NCI-H2227 (cell line): ENCODE results near the gene TMEM14A.

Experiments
- DNase-seq: peaks from one replicate; lab custom pipeline; 2025; ENCODE audit not compliant: unreplicated experiment; lab: John Stamatoyannopoulos, UW

Gene TMEM14A

DNA sequence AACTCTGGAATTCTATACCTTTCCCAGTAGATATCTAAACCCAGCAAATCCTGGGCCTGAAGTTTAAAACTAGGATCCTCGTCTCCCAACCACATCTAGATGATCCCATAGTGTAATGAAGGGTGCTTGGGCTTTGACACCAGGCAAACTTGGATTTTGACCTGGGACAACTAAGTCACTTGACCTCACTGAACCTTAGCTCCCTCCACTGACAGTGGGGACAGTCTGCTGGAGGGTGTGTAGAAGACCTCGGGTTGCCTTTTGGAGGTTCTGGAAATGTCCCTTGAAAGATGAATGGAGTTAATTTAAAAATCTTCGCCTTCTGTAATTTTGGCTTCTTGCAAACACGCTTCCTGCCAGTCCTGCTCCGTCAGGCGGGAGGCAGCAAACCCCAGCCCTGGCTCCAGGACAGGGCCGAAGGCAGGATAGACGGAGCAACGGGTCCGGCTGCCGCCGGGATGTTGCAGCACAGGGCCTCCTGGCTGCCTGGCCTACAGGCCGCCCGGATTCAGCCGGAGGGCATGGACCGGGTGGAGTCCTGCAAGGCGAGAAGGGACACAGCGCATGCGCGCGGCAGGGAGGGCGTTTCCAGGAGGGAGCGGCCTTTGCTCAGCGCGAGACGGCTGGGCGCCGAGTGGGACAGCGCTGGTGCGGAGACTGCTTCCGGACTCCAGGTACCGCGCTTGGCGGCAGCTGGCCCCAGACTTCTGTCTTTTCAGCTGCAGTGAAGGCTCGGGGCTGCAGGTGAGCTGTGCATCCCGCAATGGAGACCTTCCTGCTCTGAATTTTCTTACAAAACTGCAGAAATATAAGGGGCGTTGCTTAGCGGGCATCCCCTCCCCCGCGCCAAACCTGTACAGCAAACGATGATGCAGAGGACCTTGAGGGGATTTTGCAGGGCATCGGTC, at the start of gene TMEM14A:
TMEM14A (plus strand) TSS at position 612 of the 908 bp plus-strand sequence. CDS start 5,990 bp downstream, outside the sequence.
- DNase-seq = peak; percentile 91

DNA sequence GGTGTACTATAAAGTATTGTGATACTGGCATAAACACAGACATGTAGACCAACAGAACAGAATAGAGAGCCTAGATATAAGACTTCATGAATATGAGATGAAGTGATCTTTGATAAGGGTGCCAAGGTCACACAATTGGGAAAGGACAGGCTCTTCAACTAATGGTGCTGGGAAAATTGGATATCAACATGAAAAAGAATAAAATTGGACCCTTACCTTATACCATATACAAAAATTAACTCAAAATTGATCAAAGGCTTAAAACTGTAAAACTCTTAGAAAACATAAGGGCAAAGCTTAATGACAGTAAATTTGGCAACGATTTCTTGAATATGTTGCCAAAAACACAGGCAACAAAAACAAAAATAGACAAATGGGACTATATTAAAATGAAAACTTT, 49.3 kb upstream of the TMEM14A start:
- no peak for DNase-seq

DNA sequence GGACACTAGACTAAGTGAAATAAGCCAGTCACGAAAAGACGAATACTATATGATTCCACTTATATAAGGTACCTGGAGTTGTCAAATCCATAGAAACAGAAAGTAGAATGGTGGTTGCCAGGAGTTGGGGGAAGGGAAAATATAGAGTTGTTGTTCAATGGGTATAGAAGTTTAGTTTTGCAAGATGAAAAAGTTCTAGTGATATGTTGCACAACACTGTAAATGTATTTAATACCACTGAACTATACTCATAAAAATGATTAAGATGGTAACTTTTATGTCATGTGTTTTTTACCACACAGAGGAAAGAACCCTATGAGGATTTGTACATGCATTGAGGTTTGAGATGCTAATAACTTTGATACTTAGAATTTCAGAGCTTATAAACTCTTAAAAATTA, 48.1 kb upstream of the TMEM14A start:
- DNase-seq = no peak

DNA sequence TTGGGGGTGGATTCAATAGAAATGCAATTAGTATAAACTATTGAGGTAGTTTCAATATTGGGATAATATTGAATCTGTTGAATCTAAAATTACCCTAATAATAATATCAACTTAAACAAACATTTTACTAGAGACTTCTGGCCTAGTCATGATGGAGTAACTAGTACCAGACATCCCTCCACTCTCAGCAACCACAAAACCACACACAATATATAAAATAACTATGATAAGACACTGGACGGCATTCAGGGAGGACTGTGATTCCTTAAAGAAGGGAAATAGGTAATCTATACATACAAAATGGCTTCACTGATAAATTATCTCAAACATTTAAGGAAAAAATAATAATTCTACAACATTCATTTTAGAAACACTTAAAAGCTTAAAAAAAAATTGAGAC, 38.9 kb upstream of the TMEM14A start:
- DNase-seq = no peak

DNA sequence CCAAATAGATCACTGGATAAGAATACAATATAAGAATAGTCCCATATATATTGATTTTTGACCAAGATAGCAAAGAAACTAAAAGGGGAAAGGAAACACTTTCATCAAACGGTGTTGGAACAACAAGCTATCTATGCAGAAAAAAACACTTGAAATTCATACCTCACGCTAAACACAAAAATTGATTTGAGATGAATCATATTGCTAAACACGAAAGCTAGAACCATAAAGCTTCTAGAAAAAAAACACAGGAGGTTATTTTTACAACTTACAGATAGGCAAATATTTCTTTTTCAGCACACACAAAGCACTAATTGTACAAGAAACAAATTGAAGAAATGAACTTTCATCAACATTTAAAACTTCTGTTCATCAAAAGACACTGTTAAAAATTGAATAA, 36.7 kb upstream of the TMEM14A start:
- no peak for DNase-seq

DNA sequence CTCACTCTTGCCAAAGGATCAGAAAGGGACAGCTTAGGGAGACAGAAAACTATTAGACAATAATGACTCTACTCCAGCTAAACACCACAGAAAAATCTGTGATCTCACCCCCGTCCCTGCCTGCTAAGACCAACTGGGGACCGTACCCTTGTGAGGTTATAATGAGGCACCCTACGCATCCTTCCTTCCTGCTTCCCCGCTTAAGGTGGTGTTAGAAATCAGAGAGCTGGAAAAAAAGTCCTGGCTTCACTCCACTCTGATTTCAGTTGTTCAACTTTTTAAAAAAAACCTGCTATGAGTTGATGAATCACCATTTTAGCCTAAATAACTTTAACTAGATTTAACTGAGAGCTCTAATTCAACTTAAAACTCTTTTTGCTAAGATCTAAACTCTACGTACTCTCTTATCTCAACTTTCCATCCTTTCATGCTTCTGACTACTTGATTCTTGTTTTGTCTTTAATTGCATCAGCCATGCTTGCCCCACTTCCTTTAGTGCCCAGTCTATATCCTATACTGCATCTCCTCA, 35.8 kb upstream of the TMEM14A start:
- no peak for DNase-seq

- DNase-seq = no peak
These were observed 34.1 kb upstream of the TMEM14A start for GRCh38 chr6:52636830-52637229.

- DNase-seq = no peak
These were observed 31.4 kb upstream of the TMEM14A start for GRCh38 chr6:52639493-52639892.

- DNase-seq = peak; percentile 6
These were observed 30.7 kb upstream of the TMEM14A start for GRCh38 chr6:52640170-52640569.

GRCh38 chr6:52640916-52641315, 30.0 kb upstream of the TMEM14A start:
- DNase-seq = no peak

- no peak for DNase-seq
These were observed 29.5 kb upstream of the TMEM14A start for GRCh38 chr6:52641388-52641787.

- no peak for DNase-seq
These were observed 29.1 kb upstream of the TMEM14A start for GRCh38 chr6:52641826-52642225.

DNA sequence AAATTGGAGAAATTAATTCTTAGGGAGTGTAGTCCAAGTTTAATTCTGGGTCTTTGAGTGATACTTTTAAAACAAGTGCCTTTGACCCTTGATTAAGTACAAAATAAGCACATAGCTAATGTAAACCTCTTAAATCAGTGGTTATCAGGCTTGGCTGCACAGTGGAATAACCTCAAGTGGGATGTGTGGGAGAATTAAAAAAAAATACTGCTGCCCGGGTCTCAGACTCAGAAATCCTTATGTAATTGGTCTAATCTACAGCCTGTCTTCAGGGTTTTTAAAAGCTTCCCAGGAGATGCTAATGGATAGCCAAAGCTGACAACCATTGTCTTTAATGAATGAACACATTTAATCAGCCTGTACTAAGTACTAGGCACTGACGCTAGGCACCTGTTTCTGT, 28.5 kb upstream of the TMEM14A start:
- DNase-seq = no peak

- DNase-seq = no peak
These were observed 27.8 kb upstream of the TMEM14A start for GRCh38 chr6:52643158-52643557.

DNA sequence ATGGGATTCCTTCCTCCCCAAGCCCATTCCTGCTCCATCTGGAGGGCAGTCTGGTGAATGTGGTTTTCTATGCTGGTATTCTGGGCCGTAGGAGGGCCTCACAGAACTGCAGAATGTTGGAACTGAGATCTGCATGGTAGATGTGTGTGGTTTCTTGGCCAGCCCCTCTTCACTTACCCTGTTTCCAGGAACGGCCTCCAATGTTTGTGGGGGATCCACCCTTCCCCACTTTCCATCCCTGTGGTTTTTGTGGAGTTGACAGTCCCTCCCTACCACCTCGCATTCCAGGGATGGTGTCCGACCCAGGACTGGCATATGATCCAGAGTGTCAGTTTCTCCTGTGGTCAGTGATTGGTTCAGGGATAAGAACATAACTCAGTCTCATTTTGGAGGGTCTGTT, 26.7 kb upstream of the TMEM14A start:
- no peak for DNase-seq

GRCh38 chr6:52645976-52646375, 24.9 kb upstream of the TMEM14A start:
- DNase-seq = no peak

- DNase-seq = no peak
These were observed 23.7 kb upstream of the TMEM14A start for GRCh38 chr6:52647199-52647598.

DNA sequence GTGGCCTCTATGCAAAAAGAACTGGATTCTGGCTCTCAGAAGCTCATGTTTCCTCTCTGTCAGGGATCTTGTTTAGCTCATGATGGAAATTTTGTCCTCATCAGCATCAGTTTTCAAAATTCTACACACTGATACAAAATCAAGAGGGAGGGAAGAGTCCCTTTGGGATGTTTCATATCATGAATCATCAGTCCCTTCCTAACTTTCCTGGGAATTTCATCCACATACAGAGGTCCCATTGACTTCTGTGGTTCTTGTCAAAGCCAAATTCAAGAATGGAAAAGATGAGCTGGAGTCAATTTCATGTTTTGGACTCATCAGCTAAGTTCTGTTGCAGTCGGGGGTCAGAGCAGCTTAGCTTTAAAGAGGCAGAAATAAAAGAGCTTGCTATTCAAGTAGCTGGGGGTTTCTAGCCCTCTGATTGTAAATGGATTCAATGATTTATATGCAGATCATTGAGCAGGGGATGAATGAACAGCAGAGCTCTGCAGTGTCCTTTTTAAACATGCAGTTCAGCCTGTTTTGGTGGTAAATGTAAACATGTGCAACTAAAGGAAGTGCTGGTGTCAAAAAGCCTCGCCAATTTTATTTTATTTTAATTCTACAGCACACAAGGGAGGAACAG, 21.3 kb upstream of the TMEM14A start:
- DNase-seq = no peak

- no peak for DNase-seq
These were observed 20.0 kb upstream of the TMEM14A start for GRCh38 chr6:52650941-52651340.

DNA sequence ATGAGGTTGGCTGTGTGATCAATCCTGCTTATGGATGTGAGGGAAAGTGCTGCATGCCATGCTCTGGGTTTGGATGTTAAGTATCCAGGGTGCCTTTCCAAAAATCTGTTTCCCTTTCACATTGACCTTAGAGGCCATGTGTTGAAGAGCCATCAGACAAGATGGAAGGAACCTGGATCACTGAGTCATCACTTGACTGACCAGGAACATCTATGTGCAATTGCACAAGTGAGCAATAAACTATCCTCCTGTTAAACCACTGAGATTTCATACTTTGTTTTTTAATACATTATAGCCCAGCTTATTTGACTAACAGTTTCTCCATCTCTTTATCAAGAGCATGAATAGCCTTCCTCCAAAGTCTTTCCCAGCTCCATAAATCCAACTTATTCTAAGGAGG, 17.8 kb upstream of the TMEM14A start:
- no peak for DNase-seq

DNA sequence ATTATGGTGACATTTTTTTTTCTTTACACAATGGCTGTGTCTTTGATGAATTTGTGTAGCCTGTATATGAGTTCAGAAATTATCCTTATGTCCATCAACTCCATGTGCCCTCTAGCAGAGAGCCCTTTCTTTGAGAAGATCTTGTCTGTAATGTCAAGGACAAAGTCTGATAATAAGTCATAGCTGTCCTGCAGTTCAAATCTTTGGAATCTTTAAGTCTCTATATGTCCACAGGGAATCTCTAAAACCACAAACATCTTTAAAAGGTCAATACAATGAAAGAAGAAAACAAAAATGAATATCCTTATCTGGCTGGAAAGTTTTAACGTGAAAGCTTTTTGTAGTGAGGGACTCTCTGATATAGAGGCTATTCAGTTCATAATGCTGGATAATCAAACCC, 16.9 kb upstream of the TMEM14A start:
- no peak for DNase-seq

DNA sequence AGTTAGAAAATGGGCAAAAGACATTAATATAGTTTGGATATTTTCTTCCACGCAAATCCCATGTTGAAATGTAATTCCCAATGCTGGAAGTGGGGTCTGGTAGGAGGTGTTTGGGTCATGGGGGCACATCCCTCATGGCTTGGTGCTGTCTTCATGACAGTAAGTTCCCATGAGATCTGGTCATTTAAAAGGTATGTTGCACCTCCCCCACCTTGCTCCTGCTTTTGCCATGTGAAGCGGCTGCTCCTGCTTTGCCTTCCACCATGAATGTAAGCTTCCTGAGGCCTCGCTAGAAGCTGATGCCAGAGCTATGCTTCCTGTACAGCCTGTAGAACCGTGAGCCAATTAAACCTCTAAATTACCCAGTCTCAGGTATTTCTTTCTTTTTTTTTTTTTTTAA, 16.3 kb upstream of the TMEM14A start:
- DNase-seq = no peak
